HG03520 (cell line): ENCODE data around the gene POLRMT.
A peak's percentile ranks its signal among the peaks of the same experiment; 100 is the strongest.

Experiments
- ATAC-seq: cut with Tn5 transposase; IDR thresholded peaks from one replicate; pipeline ENCODE4 v1.9.1; 2021; ENCODE audit warnings: mild to moderate bottlenecking, moderate library complexity; ENCODE audit not compliant: unreplicated experiment

Gene POLRMT

GRCh38 chr19:581399-582111, 51.8 kb downstream of the POLRMT start:
- no peak for ATAC-seq

- ATAC-seq: no peak
These were observed 53.0 kb downstream of the POLRMT start for GRCh38 chr19:580274-580835.

DNA sequence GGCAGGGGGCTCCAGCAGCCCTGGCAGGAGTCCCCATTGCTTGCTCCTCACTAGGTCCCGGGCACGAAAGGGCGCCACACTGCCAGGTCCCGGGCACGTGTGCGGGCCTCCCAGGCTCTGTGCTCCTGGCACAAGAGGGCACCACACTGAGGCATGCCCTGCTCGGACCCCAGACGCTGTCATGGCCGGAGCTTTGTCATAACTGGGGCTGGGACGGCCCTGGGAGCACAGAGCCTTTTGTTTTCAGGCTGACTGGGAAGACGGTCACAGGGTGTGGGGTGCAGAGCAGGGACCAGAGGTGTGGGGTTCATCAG, 53.5 kb downstream of the POLRMT start:
- no peak for ATAC-seq

GRCh38 chr19:579111-579841, 54.1 kb downstream of the POLRMT start:
- ATAC-seq: no peak

GRCh38 chr19:577439-578392, 55.6 kb downstream of the POLRMT start:
- no peak for ATAC-seq

DNA sequence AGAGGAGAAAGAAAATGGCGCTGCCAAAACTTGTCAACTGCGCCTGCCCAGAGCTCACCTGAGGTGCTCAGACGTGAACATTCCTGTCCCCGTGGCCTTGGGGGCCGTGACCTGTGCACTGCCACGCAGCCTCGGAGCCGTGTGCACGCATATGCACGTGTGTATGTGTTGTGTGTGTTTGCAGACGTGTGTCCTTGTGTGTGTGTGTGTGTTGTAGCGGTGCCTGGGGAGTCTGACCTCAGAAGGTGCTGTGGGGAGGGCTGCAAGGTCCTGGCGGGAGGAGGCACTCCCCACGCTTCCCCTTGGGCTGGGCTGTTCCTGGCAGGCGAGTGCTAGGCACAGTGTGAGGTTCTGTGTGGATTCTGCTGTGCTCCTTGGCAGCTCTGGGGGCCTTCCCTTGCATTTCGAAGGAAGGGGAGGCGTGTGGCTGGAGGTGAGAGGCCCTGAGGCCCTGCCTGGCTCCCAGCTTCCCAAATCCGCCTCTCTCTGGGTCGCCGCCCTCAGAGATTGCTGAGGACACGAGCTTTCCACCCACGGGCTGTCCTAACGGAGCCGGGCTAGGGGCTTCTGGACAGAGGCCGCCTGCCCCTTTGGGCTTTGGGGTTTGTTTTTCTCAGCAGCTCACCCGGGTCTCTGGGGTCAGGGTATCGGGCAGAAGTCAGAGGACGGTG, 56.4 kb downstream of the POLRMT start:
- no peak for ATAC-seq

DNA sequence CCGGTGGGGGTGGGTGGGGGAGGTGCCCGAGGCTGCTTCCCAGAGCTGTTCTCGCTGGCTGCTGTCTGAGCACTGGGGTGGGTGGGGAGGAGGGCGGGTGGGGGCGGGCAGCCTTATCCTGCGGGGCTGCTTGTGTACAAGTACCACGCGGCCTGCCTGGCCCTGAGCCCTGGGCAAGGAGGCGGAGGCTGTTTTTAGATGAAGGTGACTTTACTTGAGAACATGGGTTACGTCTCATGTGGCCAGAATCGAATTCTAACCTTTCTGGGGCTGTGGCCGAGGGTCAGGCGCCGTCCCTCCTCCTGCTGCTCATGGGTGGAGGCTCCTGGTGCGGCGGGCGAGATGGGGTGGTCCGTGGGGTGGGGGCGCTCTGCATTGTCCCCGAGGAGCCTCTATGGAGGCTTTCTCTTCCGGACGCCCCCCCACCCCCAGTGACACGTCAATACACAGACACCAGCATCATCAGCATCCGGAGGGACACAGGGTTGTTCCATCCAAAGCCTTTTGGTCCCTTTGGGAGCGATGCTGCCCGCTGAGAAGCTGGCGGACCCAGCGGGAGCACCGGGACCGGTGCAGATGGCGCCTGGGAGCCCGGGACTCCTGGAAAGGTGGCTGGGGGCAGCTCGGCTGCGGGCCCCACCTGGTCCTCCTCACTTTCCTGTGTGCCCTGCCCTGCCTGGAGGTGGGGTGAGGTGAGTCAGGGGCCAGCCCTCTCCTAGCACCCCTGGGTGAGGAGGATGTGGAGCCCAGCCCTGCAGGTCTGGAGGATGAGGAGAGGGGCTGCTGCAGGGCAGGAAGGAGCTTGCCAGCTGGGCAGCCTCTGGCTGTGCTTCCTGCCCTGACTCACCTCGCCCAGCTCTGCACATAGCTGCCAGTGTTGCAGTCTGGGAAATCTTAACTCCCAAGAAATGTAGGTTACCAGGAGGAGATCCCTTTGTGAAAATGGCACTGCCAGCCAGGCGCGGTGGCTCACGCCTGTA, 57.5 kb downstream of the POLRMT start:
- ATAC-seq: no peak

DNA sequence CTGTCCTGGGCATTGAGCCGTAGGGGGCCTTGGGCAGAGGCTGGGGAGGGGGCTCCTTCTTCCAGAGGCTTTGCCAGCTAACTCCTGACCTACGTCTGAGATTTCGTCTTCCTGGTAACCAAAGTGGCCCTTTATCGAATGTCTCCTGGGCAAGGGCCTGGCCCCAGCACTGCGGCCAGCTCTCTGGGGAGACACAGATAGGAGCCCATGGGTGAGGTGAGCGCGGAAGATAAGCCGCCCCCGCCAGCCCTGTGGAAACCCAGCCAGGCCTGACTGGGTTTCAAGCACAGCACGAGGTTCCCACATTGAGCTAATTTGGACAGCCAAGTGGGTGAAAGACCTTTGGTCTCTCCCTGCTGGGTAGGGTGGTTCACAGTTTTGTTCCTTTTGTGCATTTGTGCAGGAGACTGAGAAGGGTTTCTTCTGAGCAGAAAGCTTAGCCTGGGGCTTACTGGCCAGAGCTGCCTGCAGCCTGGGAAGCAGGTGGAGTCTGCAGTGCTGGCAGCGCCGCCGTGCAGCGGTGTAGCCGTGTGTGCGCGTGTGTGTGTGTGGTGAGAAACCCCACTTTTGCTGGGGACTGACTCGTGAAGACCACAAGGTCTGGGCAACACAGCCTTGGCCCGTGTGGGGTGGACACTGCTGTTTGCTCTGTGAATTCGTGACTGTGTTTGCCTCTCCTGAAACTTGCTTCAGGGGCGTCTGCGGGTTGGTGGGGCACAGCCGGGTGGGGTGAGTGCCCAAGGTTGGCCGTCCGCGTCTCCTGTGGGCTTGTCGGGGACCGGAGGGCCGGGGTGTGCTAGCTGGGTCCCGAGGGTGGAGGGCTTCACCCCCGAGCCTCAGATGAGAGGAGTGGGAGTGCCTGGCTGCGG, 58.4 kb downstream of the POLRMT start:
- ATAC-seq: no peak

GRCh38 chr19:573519-573825, 59.9 kb downstream of the POLRMT start:
- no peak for ATAC-seq

DNA sequence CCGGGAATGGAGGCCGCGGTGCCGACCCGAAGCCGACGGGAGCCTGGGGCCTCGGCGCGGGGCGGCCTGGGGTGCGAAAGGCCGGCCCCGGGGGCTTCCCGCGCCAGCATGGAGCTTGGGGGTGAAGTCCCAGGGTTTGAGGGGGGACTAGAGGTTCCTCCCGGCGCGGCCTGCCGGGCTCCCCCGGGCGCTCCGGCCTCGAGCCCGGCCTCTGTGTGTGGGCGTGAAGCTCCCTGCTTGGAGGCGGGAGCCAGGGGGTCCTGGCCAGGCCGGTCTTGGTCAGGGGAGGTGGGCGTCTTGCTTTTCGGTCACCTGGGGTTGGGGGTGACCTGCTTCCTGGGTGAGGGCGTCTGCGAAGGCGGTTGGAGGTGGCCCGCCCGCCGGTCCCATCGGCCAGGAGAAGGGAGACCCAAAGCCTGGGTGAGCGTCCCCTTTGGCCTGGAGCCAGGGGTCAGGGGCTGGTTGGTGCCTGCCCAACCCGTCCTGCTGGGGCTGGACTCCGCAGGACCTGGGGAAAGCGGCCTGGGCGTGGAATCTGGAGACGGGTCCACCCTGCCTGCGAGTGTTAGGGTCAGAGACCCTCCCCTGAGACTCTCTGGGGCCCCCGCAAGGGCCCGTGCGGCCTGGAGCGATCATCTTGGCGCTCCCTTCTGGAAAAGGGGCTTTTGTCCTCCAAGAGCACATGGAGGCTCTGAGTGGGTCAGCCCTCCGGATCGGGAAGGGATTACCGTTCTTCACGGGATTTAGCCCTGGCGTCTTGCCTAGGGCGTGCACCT, 60.4 kb downstream of the POLRMT start:
- ATAC-seq: peak; percentile 2

- ATAC-seq: peak; percentile 72
These were observed 61.1 kb downstream of the POLRMT start, which contains the start of gene BSG for GRCh38 chr19:572140-572742. Gene BSG (plus strand): TSS chr19:572596. CDS start chr19:572635, 39 bp downstream.

GRCh38 chr19:571566-571974, 61.8 kb downstream of the POLRMT start:
- no peak for ATAC-seq

- ATAC-seq: no peak
These were observed 62.3 kb downstream of the POLRMT start for GRCh38 chr19:570937-571565.

DNA sequence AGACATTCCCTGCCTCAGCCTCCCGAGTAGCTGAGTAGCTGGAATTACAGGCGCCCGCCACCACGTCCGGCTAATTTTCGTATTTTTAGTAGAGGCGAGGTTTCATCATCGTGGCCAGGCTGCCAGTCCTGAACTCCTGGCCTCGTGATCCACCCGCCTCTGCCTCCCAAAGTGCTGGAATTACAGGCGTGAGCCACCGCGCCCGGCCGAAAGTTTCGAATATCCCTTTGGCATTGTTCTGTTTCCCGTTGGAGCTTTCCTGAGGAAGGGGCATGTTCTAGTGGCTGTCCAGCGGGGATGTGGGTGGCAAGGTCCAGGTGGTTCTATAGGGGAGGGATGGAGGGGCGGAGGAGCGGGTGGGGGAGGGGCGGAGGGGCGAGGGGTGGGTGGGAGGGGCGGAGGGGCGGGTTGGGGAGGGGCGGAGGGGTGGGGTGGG, 63.1 kb downstream of the POLRMT start:
- no peak for ATAC-seq

- no peak for ATAC-seq
These were observed 65.9 kb downstream of the POLRMT start for GRCh38 chr19:567296-567900.
